Measurements from ENCODE around the gene NCAM2.
A peak's percentile ranks its signal among the peaks of the same experiment; 100 is the strongest.

NCAM2 gene

GRCh38 chr21:20998456-20998789 lies 214 bp downstream of the NCAM2 start:
- Histone ChIP-seq H3K9me2 (replicated peaks; ENCODE audit: low read depth, low read length) (no peaks in the 10 kb centered on the region), H3K4me1 (ENCODE audit: insufficient read depth, low read length, poor library complexity, severe bottlenecking) (no peaks in the 10 kb centered on the region), H3K27me3 (ENCODE audit: insufficient read depth, low read length, poor library complexity, severe bottlenecking) (no peaks in the 10 kb centered on the region), H4K20me1 (ENCODE audit: insufficient read depth, low read length, poor library complexity, severe bottlenecking) (no peaks in the 10 kb centered on the region), H3K4me2 (ENCODE audit: low read depth, low read length, poor library complexity, severe bottlenecking) (no peak overlapping the region), H3F3A (ENCODE audit: low read depth) (no peaks in the 10 kb centered on the region), H3K4me3 (ENCODE audit: low read length, poor library complexity, severe bottlenecking) (no peak overlapping the region), H3K79me2 (ENCODE audit: insufficient read depth, low read length) (no peaks in the 10 kb centered on the region), H3K36me3 (ENCODE audit: insufficient read depth, low read length) (no peaks in the 10 kb centered on the region), H3K9ac (ENCODE audit: low read depth, low read length, poor library complexity, severe bottlenecking) (no peak overlapping the region), H2AFZ (ENCODE audit: low read length) (no peak overlapping the region), H3K9me3 (ENCODE audit: insufficient read depth, low read depth, low read length) (no peaks in the 10 kb centered on the region)
- TF ChIP-seq CTCF (conservative IDR thresholded peaks at IDR 0.05; ENCODE audit: low read length), result no peak
- no peak for TF ChIP-seq EZH2phosphoT487 (IDR thresholded peaks at IDR 0.05; ENCODE audit: borderline replicate concordance)

GRCh38 chr21:20998886-20999285 lies 677 bp downstream of the NCAM2 start:
- TF ChIP-seq EZH2phosphoT487 (IDR thresholded peaks at IDR 0.05; ENCODE audit: borderline replicate concordance) (no peak), CTCF (conservative IDR thresholded peaks at IDR 0.05; ENCODE audit: low read length) (no peak)
- Histone ChIP-seq H3K79me2 (ENCODE audit: insufficient read depth, low read length) (no peaks in the 10 kb centered on the region), H3K4me1 (ENCODE audit: insufficient read depth, low read length, poor library complexity, severe bottlenecking) (no peaks in the 10 kb centered on the region), H3K4me2 (ENCODE audit: low read depth, low read length, poor library complexity, severe bottlenecking) (no peak overlapping the region), H3K36me3 (ENCODE audit: insufficient read depth, low read length) (no peaks in the 10 kb centered on the region), H3K9ac (ENCODE audit: low read depth, low read length, poor library complexity, severe bottlenecking) (no peak overlapping the region), H3K4me3 (ENCODE audit: low read length, poor library complexity, severe bottlenecking) (no peak overlapping the region), H4K20me1 (ENCODE audit: insufficient read depth, low read length, poor library complexity, severe bottlenecking) (no peaks in the 10 kb centered on the region), H3K27me3 (ENCODE audit: insufficient read depth, low read length, poor library complexity, severe bottlenecking) (no peaks in the 10 kb centered on the region), H3K9me2 (replicated peaks; ENCODE audit: low read depth, low read length) (no peaks in the 10 kb centered on the region), H3K9me3 (ENCODE audit: insufficient read depth, low read depth, low read length) (no peaks in the 10 kb centered on the region), H3F3A (ENCODE audit: low read depth) (no peaks in the 10 kb centered on the region), H2AFZ (ENCODE audit: low read length) (no peak overlapping the region)

GRCh38 chr21:20999659-21000058 lies 1.4 kb downstream of the NCAM2 start:
- Histone ChIP-seq H3K9ac (ENCODE audit: low read depth, low read length, poor library complexity, severe bottlenecking) (no peak overlapping the region), H3K4me3 (ENCODE audit: low read length, poor library complexity, severe bottlenecking) (no peak overlapping the region), H3K36me3 (ENCODE audit: insufficient read depth, low read length) (no peaks in the 10 kb centered on the region), H3K27me3 (ENCODE audit: insufficient read depth, low read length, poor library complexity, severe bottlenecking) (no peaks in the 10 kb centered on the region), H4K20me1 (ENCODE audit: insufficient read depth, low read length, poor library complexity, severe bottlenecking) (no peaks in the 10 kb centered on the region), H3F3A (ENCODE audit: low read depth) (no peaks in the 10 kb centered on the region), H3K4me1 (ENCODE audit: insufficient read depth, low read length, poor library complexity, severe bottlenecking) (no peaks in the 10 kb centered on the region), H2AFZ (ENCODE audit: low read length) (no peak overlapping the region), H3K9me2 (replicated peaks; ENCODE audit: low read depth, low read length) (no peaks in the 10 kb centered on the region), H3K4me2 (ENCODE audit: low read depth, low read length, poor library complexity, severe bottlenecking) (no peak overlapping the region), H3K9me3 (ENCODE audit: insufficient read depth, low read depth, low read length) (no peaks in the 10 kb centered on the region), H3K79me2 (ENCODE audit: insufficient read depth, low read length) (no peaks in the 10 kb centered on the region)
- TF ChIP-seq EZH2phosphoT487 (IDR thresholded peaks at IDR 0.05; ENCODE audit: borderline replicate concordance) (no peak), CTCF (conservative IDR thresholded peaks at IDR 0.05; ENCODE audit: low read length) (peak; percentile 66)

All from Loucy (cell line).